Right cardiac atrium (tissue), 5 donors: ENCODE results near the gene RALGAPA1. TPM values are rescaled to one million over a fixed set of nuclear protein-coding genes. Genes with fewer than 3 reads are reported as not detected.
A peak's percentile ranks its signal among the peaks of the same experiment; 100 is the strongest.

Source experiments
- ATAC-seq, 2 donors: fragments of 200-7000 bp; cut with Tn5 transposase; one replicate each; pipeline versions ENCODE4 v1.8.0 to v1.9.1; 2020; ENCODE audit warnings: moderate library complexity in 2 of 2, mild to moderate bottlenecking in 1 of 2
- DNase-seq, 3 donors: peaks; one replicate each; pipeline ENCODE4 v3.0.0-alpha.2; 2020
- H3K27ac ChIP-seq: one replicate; pipeline ENCODE4 v1.5.1; 2013; ENCODE audit warnings: mild to moderate bottlenecking, low read length, control low read depth, moderate library complexity
- H3K27me3 ChIP-seq: one replicate; pipeline ENCODE4 v1.6.1; 2013; ENCODE audit not compliant: control insufficient read depth, insufficient read depth
- H3K4me1 ChIP-seq: one replicate; pipeline ENCODE4 v1.6.1; 2013; ENCODE audit warnings: low read length; ENCODE audit not compliant: control insufficient read depth, insufficient read depth
- H3K4me3 ChIP-seq: one replicate; pipeline ENCODE4 v1.5.1; 2013; ENCODE audit warnings: low read length, control low read depth
- H3K9me3 ChIP-seq: one replicate; pipeline ENCODE4 v1.6.1; 2013; ENCODE audit warnings: low read length; ENCODE audit not compliant: control insufficient read depth
- WGBS: extraction: QIAGEN DNeasy Blood & Tissue Kit; methylation state at CpG from one replicate; pipeline ENCODE4 v1.1.7; 2013; 5-methylcytosine and 5-hydroxymethylcytosine counted together
- intact Hi-C, 4 donors: fragments of 100-400 bp; cut with DNase I; formaldehyde crosslinking; loops; one replicate each; pipeline versions ENCODE4 v1.11.0 to v1.14.0; 2022 to 2023
- polyA plus RNA-seq: library from polyadenylated mRNA; stranded (reverse); fragments of 200-250 nt; gene quantifications from one replicate; pipeline ENCODE4 v1.2.3, GENCODE V29; 2013
- total RNA-seq, 4 donors: library from RNA; stranded (reverse); fragmentation: NEBNext Ultra II Directional; extraction: Animal tissue kit (Norgen Biotek cat#: 25700); gene quantifications; one replicate each; pipeline ENCODE4 v1.2.1, GENCODE V29; 2021
- donor health status: healthy with polysubstance abuse.
- donor health status: DM: no; HTN: yes; CAD: no.
- donor health status: DM: no; HTN: no; CAD: no.
- donor health status: DM: no; HTN: yes; CAD: no; lungs with severe emphysema.
- donor health status: DM: yes; HTN: yes; CAD: no.

Gene RALGAPA1
- total and polyA plus RNA-seq, 5 donors: 11.6 to 47.4 (median 40.7) TPM

GRCh38 chr14:35819591-35820540 is 10.8 kb upstream of the RALGAPA1 start:
- H3K27me3 ChIP-seq: no peaks in the 10 kb centered on the region
- no peak overlapping the region for H3K27ac ChIP-seq
- ATAC-seq: no peak
- 92% methylated on average over 32 of the region's 32 CpGs for WGBS
- no peak overlapping the region for H3K4me3 ChIP-seq
- DNase-seq: no peak
- H3K9me3 ChIP-seq: no peaks in the 10 kb centered on the region
- intact Hi-C loops: no loop called here
- H3K4me1 ChIP-seq: no peaks in the 10 kb centered on the region

GRCh38 chr14:35818346-35819115 is 9.4 kb upstream of the RALGAPA1 start:
- Histone ChIP-seq H3K27ac (no peak overlapping the region), H3K4me3 (no peak overlapping the region), H3K4me1 (no peaks in the 10 kb centered on the region), H3K9me3 (no peaks in the 10 kb centered on the region), H3K27me3 (no peaks in the 10 kb centered on the region)
- ATAC-seq (peak; percentile 66 to 71), DNase-seq (no peak)
- intact Hi-C loops: no loop called here
- 69% methylated on average over 13 of the region's 13 CpGs for WGBS

- ATAC-seq (peak; percentile 45 to 59), DNase-seq (peak in 1 of 3 donors; percentile 67)
- H3K27ac ChIP-seq: no peak overlapping the region
- no peaks in the 10 kb centered on the region for H3K9me3 ChIP-seq
- H3K4me3 ChIP-seq: no peak overlapping the region
- H3K4me1 ChIP-seq: no peaks in the 10 kb centered on the region
- 35% methylated on average over 3 of the region's 3 CpGs for WGBS
- intact Hi-C loops: no loop called here
- no peaks in the 10 kb centered on the region for H3K27me3 ChIP-seq
Observed at GRCh38 chr14:35814371-35815005, 5.4 kb upstream of the RALGAPA1 start.

- ATAC-seq (no peak), DNase-seq (no peak)
- H3K27me3 ChIP-seq: no peaks in the 10 kb centered on the region
- intact Hi-C loops: no loop called here
- 92% methylated on average over 4 of the region's 4 CpGs for WGBS
- no peaks in the 10 kb centered on the region for H3K9me3 ChIP-seq
- H3K4me3 ChIP-seq: no peak overlapping the region
- peaks cover 1% of the 10 kb centered on the region for H3K4me1 ChIP-seq
- H3K27ac ChIP-seq: no peak overlapping the region
Observed at GRCh38 chr14:35810963-35811362, 1.9 kb upstream of the RALGAPA1 start.

- H3K4me1 ChIP-seq: peaks cover 1% of the 10 kb centered on the region
- no peak overlapping the region for H3K27ac ChIP-seq
- ATAC-seq: no peak
- DNase-seq: no peak
- intact Hi-C loops: no loop called here
- H3K27me3 ChIP-seq: no peaks in the 10 kb centered on the region
- WGBS: 21% methylated on average over 2 of the region's 2 CpGs
- H3K9me3 ChIP-seq: no peaks in the 10 kb centered on the region
- peak overlapping the region; percentile 72 for H3K4me3 ChIP-seq
Observed at GRCh38 chr14:35809597-35809996, 502 bp upstream of the RALGAPA1 start.

GRCh38 chr14:35808076-35808637 is 938 bp downstream of the RALGAPA1 start:
- H3K27ac ChIP-seq: peak overlapping the region; percentile 89
- peaks cover 1% of the 10 kb centered on the region for H3K4me1 ChIP-seq
- DNase-seq: no peak
- no peaks in the 10 kb centered on the region for H3K9me3 ChIP-seq
- 3% methylated on average over 11 of the region's 11 CpGs for WGBS
- no peaks in the 10 kb centered on the region for H3K27me3 ChIP-seq
- H3K4me3 ChIP-seq: peak overlapping the region; percentile 72
- intact Hi-C loops: no loop called here
- ATAC-seq: peak in 1 of 2 donors; percentile 6

- ATAC-seq (no peak), DNase-seq (no peak)
- Histone ChIP-seq H3K4me3 (peak overlapping the region; percentile 72), H3K4me1 (peaks cover 1% of the 10 kb centered on the region), H3K27me3 (no peaks in the 10 kb centered on the region), H3K27ac (no peak overlapping the region), H3K9me3 (no peaks in the 10 kb centered on the region)
- intact Hi-C loops: no loop called here
- WGBS: 67% methylated on average over 8 of the region's 8 CpGs
Observed at GRCh38 chr14:35807131-35807961, 1.7 kb downstream of the RALGAPA1 start.

- Histone ChIP-seq H3K27me3 (no peaks in the 10 kb centered on the region), H3K4me3 (no peak overlapping the region), H3K9me3 (no peaks in the 10 kb centered on the region), H3K27ac (no peak overlapping the region), H3K4me1 (peaks cover 1% of the 10 kb centered on the region)
- 86% methylated on average over 2 of the region's 2 CpGs for whole genome bisulfite sequencing
- DNase-seq (no peak), ATAC-seq (no peak)
- intact Hi-C loops: no loop called here
Observed at GRCh38 chr14:35806006-35806907, 2.8 kb downstream of the RALGAPA1 start.

GRCh38 chr14:35797796-35798195 is 11.3 kb downstream of the RALGAPA1 start:
- no peak for DNase-seq
- intact Hi-C loops: no loop called here
- WGBS: 96% methylated on average over 6 of the region's 6 CpGs

More at GRCh38 chr14:35797796-35798195, 11.3 kb downstream of the RALGAPA1 start:
- H3K27me3 ChIP-seq: no peaks in the 10 kb centered on the region
- no peaks in the 10 kb centered on the region for H3K9me3 ChIP-seq
- peaks cover 1% of the 10 kb centered on the region for H3K4me1 ChIP-seq
- no peak overlapping the region for H3K4me3 ChIP-seq
- no peak for ATAC-seq
- no peak overlapping the region for H3K27ac ChIP-seq
